ENCODE results near the gene CFH. TPM values are rescaled to one million over a fixed set of nuclear protein-coding genes. Genes with fewer than 3 reads are reported as not detected.

Gene CFH
- total RNA-seq (2022; extraction: Qiagen RNA extraction), result 3.7 to 4.8 TPM (median 4.2 TPM) in 5 replicates

DNA sequence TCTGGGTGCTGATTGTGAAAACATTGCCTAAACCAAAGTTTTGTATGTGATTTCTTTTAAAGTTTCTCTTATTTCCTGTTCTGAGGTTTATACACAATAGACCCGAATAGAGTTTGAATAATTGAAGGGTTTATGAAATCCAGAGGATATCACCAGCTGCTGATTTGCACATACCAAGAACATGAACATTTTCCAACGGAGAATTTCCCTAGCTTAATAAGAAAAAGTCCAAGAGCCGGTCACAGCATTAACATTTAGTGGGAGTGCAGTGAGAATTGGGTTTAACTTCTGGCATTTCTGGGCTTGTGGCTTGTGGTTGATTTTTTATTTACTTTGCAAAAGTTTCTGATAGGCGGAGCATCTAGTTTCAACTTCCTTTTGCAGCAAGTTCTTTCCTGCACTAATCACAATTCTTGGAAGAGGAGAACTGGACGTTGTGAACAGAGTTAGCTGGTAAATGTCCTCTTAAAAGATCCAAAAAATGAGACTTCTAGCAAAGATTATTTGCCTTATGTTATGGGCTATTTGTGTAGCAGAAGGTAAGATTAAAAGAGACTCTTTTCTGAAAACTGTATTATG is at the start of gene CFH:
Gene CFH, plus strand, starts transcription at position 407 of the 579 bp plus-strand sequence. Its CDS starts 75 bp downstream, at position 482.

GRCh38 chr1:196608390-196609369 is 43.2 kb upstream of the CFH start, which contains the start of gene KCNT2:
Gene KCNT2 (minus strand): TSS chr1:196608440. CDS start chr1:196608309, 131 bp downstream.

DNA sequence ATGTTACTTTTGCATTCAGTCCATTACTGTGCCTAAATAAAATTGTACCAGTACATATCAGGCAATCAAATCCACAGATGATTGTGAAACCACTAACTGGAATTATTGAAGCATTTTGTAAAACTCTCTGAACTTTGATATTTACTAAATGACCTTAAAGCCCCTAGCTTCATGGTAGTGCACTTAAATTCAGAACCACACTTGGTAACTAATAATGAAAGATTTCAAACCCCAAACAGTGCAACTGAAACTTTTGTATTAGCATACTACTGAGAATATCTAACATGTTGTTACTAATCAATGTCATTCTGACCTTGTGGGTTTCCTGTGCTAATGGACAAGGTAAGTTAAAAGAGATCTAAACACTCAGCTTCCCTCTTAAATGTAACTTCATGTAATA is 122.8 kb downstream of the CFH start, which contains the start of gene CFHR3:
Gene CFHR3, plus strand, starts transcription at position 238 of the 400 bp plus-strand sequence. Its CDS starts 47 bp downstream, at position 285.

Other genes with a start within 250 kb of the CFH start
- 0.02 to 0.03 TPM (median 0.03 TPM) in 3 of 5 replicates, not detected in the others for gene KCNT2, start 43.6 kb upstream of the CFH start, total RNA-seq (2022; extraction: Qiagen RNA extraction)
- gene CFHR3, start 122.8 kb downstream of the CFH start, total RNA-seq (2022; extraction: Qiagen RNA extraction), result 0.15 to 0.18 TPM (median 0.17 TPM) in 4 of 5 replicates, not detected in the other
- 0.09 to 0.24 TPM (median 0.17 TPM) in 4 of 5 replicates, not detected in the other for gene CFHR1, start 167.7 kb downstream of the CFH start, total RNA-seq (2022; extraction: Qiagen RNA extraction)
- not detected in 5 replicates for gene CFHR4, start 236.0 kb downstream of the CFH start, total RNA-seq (2022; extraction: Qiagen RNA extraction)

All from A549 treated with AZD2906 at 1 μM for 4 hours (cell line).